A549 treated with CORT108297 at 1 μM for 4 hours (cell line): Measurements from ENCODE around the gene FBXO8. TPM values are rescaled to one million over a fixed set of nuclear protein-coding genes. Genes with fewer than 3 reads are reported as not detected.

Experiments
- total RNA-seq: library from RNA; stranded (reverse); fragments of 200-300 nt; extraction: Qiagen RNA extraction; gene quantifications from 5 replicates; pipeline ENCODE4 v1.2.3, GENCODE V29; 2022

Gene FBXO8
- 8.4 to 11.1 TPM (median 10.1 TPM) in 5 replicates for total RNA-seq

GRCh38 chr4:174283507-174284471, at the start of gene FBXO8, which contains the start of gene CEP44:
TSS of gene FBXO8 (minus strand) at chr4:174283667. CDS start at chr4:174263092, 20,575 bp downstream.
TSS of gene CEP44 (plus strand) at chr4:174283911. CDS start at chr4:174299122, 15,211 bp downstream.

Other genes starting within 250 kb of the FBXO8 start
- gene CEP44, start 244 bp upstream of the FBXO8 start, total RNA-seq, result 4.3 to 8.1 TPM (median 6.1 TPM) in 5 replicates
- 54.2 to 64.4 TPM (median 56.7 TPM) in 5 replicates for gene HPGD, start 238.8 kb upstream of the FBXO8 start, total RNA-seq